K562 (cell line): ENCODE data around the gene RBMS3. TPM values are rescaled to one million over a fixed set of nuclear protein-coding genes. Genes with fewer than 3 reads are reported as not detected.

Source experiments
- ATAC-seq: fragments of 200-7000 bp; cut with Tn5 transposase; 3 replicates; pipeline ENCODE4 v1.9.1; 2020; ENCODE audit warnings: moderate library complexity
- BruUV-seq: library from RNA; stranded (reverse); fragments of 400-500 nt; replicated peaks from 2 replicates; lab custom pipeline; 2021; lab: Mats Ljungman, UMichigan
- CTCF ChIA-PET: fragments of 300-600 bp; formaldehyde crosslinking; extraction: SDS; loops from one replicate; lab custom pipeline; 2021; ENCODE audit warnings: low intra/inter-chr PET ratio; lab: Yijun Ruan, JAX
- POLR2A ChIA-PET: fragments of 300-600, 350-650 bp; sonication (Branson Sonifier 250); formaldehyde crosslinking; extraction: SDS; loops from one replicate; lab custom pipeline; 2021; ENCODE audit warnings: antibody characterized with exemption, inconsistent platforms; lab: Yijun Ruan, JAX
- DNase-seq, 4 experiments: peaks; one replicate each; pipeline versions ENCODE4 v3.0.0 to v3.0.0-alpha.2; 2011 to 2018; ENCODE audit warnings: low spot score in 3 of 4, mixed read lengths in 3 of 4; ENCODE audit errors: extremely low read depth in 1 of 4
- FAIRE-seq: peaks from 2 replicates; lab custom pipeline; 2011; peaks lifted over from hg19 to GRCh38; lab: Jason Lieb, UNC
- H2AFZ ChIP-seq: 2 replicates; pipeline ENCODE4 v1.6.0; 2011; ENCODE audit warnings: low read depth, low read length, control low read depth, inconsistent platforms
- H3K27ac ChIP-seq: fragments of 200-600 bp; 3 replicates; pipeline ENCODE4 v1.8.0; 2011; ENCODE audit warnings: low read depth, mild to moderate bottlenecking, control low read depth, inconsistent platforms, low read length, moderate library complexity, mixed read lengths; ENCODE audit errors: extremely low read depth
- H3K27me3 ChIP-seq, 2 experiments: fragments of 300-600 bp in 1 of 2; 2 replicates in 1 of 2; 3 replicates in 1 of 2; pipeline versions ENCODE4 v1.6.0 to v1.8.0; 2011; ENCODE audit warnings: inconsistent platforms in 2 of 2, low read length in 2 of 2, mild to moderate bottlenecking in 1 of 2, mixed read lengths in 1 of 2, moderate library complexity in 1 of 2; ENCODE audit not compliant: control insufficient read depth in 2 of 2, insufficient read depth in 2 of 2
- H3K36me3 ChIP-seq: fragments of 300-600 bp; 3 replicates; pipeline ENCODE4 v1.8.0; 2011; ENCODE audit warnings: mild to moderate bottlenecking, low read length, inconsistent platforms; ENCODE audit not compliant: control insufficient read depth, insufficient read depth
- H3K4me1 ChIP-seq, 2 experiments: fragments of 200-600 bp in 1 of 2; replicated peaks in 1 of 2; 2 replicates in 1 of 2; 3 replicates in 1 of 2; pipeline versions ENCODE4 v1.5.1 to v1.8.0; 2011; ENCODE audit warnings: inconsistent platforms in 2 of 2, low read length in 2 of 2, mild to moderate bottlenecking in 1 of 2, mixed read lengths in 1 of 2, moderate library complexity in 1 of 2; ENCODE audit not compliant: control insufficient read depth in 2 of 2, insufficient read depth in 2 of 2
- H3K4me2 ChIP-seq: 2 replicates; pipeline ENCODE4 v1.6.1; 2011; ENCODE audit warnings: low read length, control low read depth, inconsistent platforms, mixed read lengths; ENCODE audit not compliant: insufficient read depth
- H3K4me3 ChIP-seq: fragments of 200-600 bp; sonication (generic), shearing (Covaris generic); 2 replicates; pipeline ENCODE4 v1.5.1; 2016; ENCODE audit warnings: control low read depth, inconsistent platforms
- H3K79me2 ChIP-seq: fragments of 200-600 bp; 3 replicates; pipeline ENCODE4 v1.8.0; 2011; ENCODE audit warnings: low read length, inconsistent platforms; ENCODE audit not compliant: control insufficient read depth, insufficient read depth
- H3K9ac ChIP-seq, 2 experiments: 2 replicates each; pipeline versions ENCODE4 v1.6.0 to v1.6.1; 2011; ENCODE audit warnings: low read depth in 2 of 2, low read length in 2 of 2, control low read depth in 1 of 2, inconsistent platforms in 1 of 2, mild to moderate bottlenecking in 1 of 2, mixed read lengths in 1 of 2; ENCODE audit not compliant: insufficient read depth in 1 of 2
- H3K9me1 ChIP-seq: one replicate; pipeline ENCODE4 v1.6.0; 2011; ENCODE audit warnings: inconsistent platforms, mild to moderate bottlenecking, low read length, moderate library complexity; ENCODE audit not compliant: control insufficient read depth, insufficient read depth
- H3K9me3 ChIP-seq: replicated peaks from 2 replicates; pipeline ENCODE4 v1.5.1; 2011; ENCODE audit warnings: low read depth, low read length, inconsistent platforms; ENCODE audit not compliant: control insufficient read depth, insufficient read depth
- H4K20me1 ChIP-seq: replicated peaks from 2 replicates; pipeline ENCODE4 v1.6.1; 2011; ENCODE audit warnings: low read length, inconsistent platforms, mixed read lengths; ENCODE audit not compliant: control insufficient read depth, insufficient read depth
- ATF1 ChIP-seq, 2 experiments: fragments of 450-650 bp in 1 of 2; IDR thresholded peaks; 2 replicates each; pipeline ENCODE4 v1.6.1; 2016; ENCODE audit warnings: missing compliant biosample characterization in 1 of 2, missing genetic modification characterization in 1 of 2
- CREBBP ChIP-seq: IDR thresholded peaks from one replicate; pipeline ENCODE4 v1.6.1; 2012; ENCODE audit warnings: low read depth, mild to moderate bottlenecking, control low read depth, inconsistent platforms, low read length
- MECOM ChIP-seq: fragments of 250-450 bp; sonication (Bioruptor Pico); IDR thresholded peaks from 2 replicates; pipeline ENCODE4 v1.8.0; 2022; ENCODE audit warnings: inconsistent platforms
- NFE2 ChIP-seq: IDR thresholded peaks from 2 replicates; pipeline ENCODE4 v1.6.1; 2014; ENCODE audit warnings: antibody characterized with exemption, low read depth
- PTTG1 ChIP-seq: fragments of 450-650 bp; IDR thresholded peaks from 2 replicates; pipeline ENCODE4 v1.6.1; 2016; ENCODE audit warnings: low read depth, mild to moderate bottlenecking, missing genetic modification characterization, missing compliant biosample characterization
- RFX7 ChIP-seq: fragments of 250-450 bp; sonication (Bioruptor Pico); IDR thresholded peaks from 2 replicates; pipeline ENCODE4 v1.5.1; 2021; ENCODE audit warnings: mild to moderate bottlenecking
- WGBS: fragments of 100-300 bp; shearing (Covaris generic); methylation state at CpG from one replicate; pipeline ENCODE4 v1.1.6; 2016; ENCODE audit warnings: low coverage, mixed read lengths; ENCODE audit not compliant: insufficient coverage; ENCODE audit errors: missing lambda C conversion rate; 5-methylcytosine and 5-hydroxymethylcytosine counted together
- in situ Hi-C: fragments of 300-500 bp; cut with MboI; formaldehyde crosslinking; loops from 4 replicates; pipeline ENCODE4 v1.15.0; 2018; ENCODE audit warnings: inconsistent platforms, mixed read lengths
- intact Hi-C: fragments of 100-400 bp; cut with micrococcal nuclease; formaldehyde crosslinking; loops from 2 replicates; pipeline ENCODE4 v1.14.2; 2022
- polyA plus RNA-seq, 8 experiments: library from polyadenylated mRNA; depleted of rRNA in 4 of 8; stranded (reverse) in 5 of 8; unstranded in 3 of 8; fragments of >200 nt; fragmentation: Nextera tagmentation in 2 of 8; fragmentation: Illumina TruSeq in 1 of 8; extraction: Ambion mirVana in 2 of 8; extraction: Trizol in 1 of 8; gene quantifications; 2 replicates each; pipeline versions ENCODE4 v1.2.1 to v1.2.3, GENCODE V29; 2011 to 2014; ENCODE audit warnings: inconsistent platforms in 1 of 8, missing spikeins in 1 of 8
- total RNA-seq, 7 experiments: library from RNA; depleted of rRNA in 6 of 7; stranded (reverse); fragments of >200 nt in 6 of 7; fragmentation: Illumina TruSeq in 2 of 7; extraction: Trizol in 2 of 7; gene quantifications; 2 replicates each; pipeline versions ENCODE4 v1.2.1 to v1.2.3, GENCODE V29; 2011 to 2021; ENCODE audit warnings: low replicate concordance in 1 of 7

Gene RBMS3
- total and polyA plus RNA-seq, 9 of the 15 experiments (the other 6 are each of a cell fraction or from before 2014, with no cell fraction given) = 0.20 TPM; not detected in 8

DNA sequence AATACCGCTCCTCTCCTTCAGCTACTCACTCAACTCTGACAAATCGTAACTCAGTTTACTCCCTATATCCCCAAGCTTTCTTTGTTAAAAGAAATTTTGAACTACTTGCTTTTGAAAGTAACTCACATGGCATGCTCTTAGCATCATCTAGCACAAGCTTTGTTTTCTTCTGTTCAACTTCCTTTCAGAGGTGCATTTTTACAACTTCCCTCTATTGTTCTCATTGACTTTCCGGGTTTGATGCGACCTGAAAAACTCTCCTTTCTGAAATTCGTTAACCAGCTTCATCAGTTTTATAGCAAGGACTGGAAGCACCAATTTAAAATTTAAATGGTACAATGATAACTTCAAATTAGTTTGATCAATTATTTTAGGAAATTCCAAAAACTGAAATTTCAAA is 696.0 kb downstream of the RBMS3 start:
- no TSS peak for BruUV-seq

DNA sequence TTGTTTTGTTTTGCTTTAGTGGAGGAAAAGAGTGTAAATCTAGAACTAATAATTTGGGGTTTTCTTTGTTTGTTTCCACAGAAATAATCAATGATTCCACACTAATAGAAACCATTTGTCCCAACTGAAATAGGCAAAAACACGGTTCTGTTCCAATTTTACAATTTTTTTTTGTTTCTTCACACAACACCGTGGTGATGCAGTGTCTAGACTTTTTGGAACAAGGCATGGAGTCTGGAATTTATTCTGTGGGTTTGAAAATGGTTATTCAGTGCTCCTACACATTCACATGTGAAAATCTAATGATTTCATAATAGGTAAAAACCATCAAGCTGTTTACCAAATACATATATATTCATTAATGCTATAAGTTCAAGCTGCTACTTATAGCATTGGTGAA is 696.5 kb downstream of the RBMS3 start:
- Histone ChIP-seq H4K20me1 (no peaks in the 10 kb centered on the region), H3K9me3 (no peaks in the 10 kb centered on the region; the same call in 1 of the 2 replicates), H3K27ac (no peak overlapping the region), H3K9ac (no peak overlapping the region), H3K4me1 (no peaks in the 10 kb centered on the region), H3K27me3 (no peaks in the 10 kb centered on the region), H2AFZ (no peak overlapping the region), H3K9me1 (no peaks in the 10 kb centered on the region), H3K79me2 (no peaks in the 10 kb centered on the region), H3K4me2 (no peak overlapping the region), H3K36me3 (no peaks in the 10 kb centered on the region), H3K4me3 (no peak overlapping the region)
- ChIA-PET CTCF (no interaction called here), POLR2A (no interaction called here)
- BruUV-seq = no TSS peak
- ATAC-seq (no peak), FAIRE-seq (no peak), DNase-seq (no peak)
- in situ Hi-C loops = no loop called here
- intact Hi-C loops = no loop called here
- 0% methylated on average over 2 of the region's 2 CpGs for WGBS
- no peak for TF ChIP-seq ATF1 (CRISPR knock-in tag; IDR thresholded peaks at IDR 0.05)
- TF ChIP-seq ATF1 (tag; IDR thresholded peaks at IDR 0.05) = no peak
- no peak for TF ChIP-seq RFX7 (CRISPR knock-in tag)

More for the DNA sequence above, 696.0 kb downstream of the RBMS3 start:
- under 1% methylated on average over 5 of the region's 5 CpGs for WGBS
- POLR2A ChIA-PET = no interaction called here
- ATAC-seq = no peak
- no peaks in the 10 kb centered on the region for H3K4me1 ChIP-seq
- no peak overlapping the region for H3K27ac ChIP-seq
- H3K36me3 ChIP-seq = no peaks in the 10 kb centered on the region
- H3K27me3 ChIP-seq = no peaks in the 10 kb centered on the region
- H3K4me2 ChIP-seq = no peak overlapping the region
- no peaks in the 10 kb centered on the region; the same call in 1 of the 2 replicates for H3K9me3 ChIP-seq
- H3K79me2 ChIP-seq = no peaks in the 10 kb centered on the region
- no peak for TF ChIP-seq NFE2
- TF ChIP-seq CREBBP = no peak
- TF ChIP-seq PTTG1 (tag) = no peak
- TF ChIP-seq MECOM (CRISPR knock-in tag) = no peak
- TF ChIP-seq, all 486 proteins: peak for 0
- DNase-seq (no peak), FAIRE-seq (no peak)
- in situ Hi-C loops = no loop called here
- CTCF ChIA-PET = no interaction called here
- no peaks in the 10 kb centered on the region for H3K9me1 ChIP-seq
- intact Hi-C loops = no loop called here
- no peak overlapping the region for H2AFZ ChIP-seq
- H3K9ac ChIP-seq = no peak overlapping the region
- H4K20me1 ChIP-seq = no peaks in the 10 kb centered on the region
- H3K4me3 ChIP-seq = no peak overlapping the region
